Measurements from ENCODE around the gene SYT1. TPM values are rescaled to one million over a fixed set of nuclear protein-coding genes. Genes with fewer than 3 reads are reported as not detected.

SYT1 gene
- total and polyA plus RNA-seq, 2 donors (not counting 3 experiments of a cell fraction or from before 2014, with no cell fraction given), result 3.2 to 15.3 TPM

DNA sequence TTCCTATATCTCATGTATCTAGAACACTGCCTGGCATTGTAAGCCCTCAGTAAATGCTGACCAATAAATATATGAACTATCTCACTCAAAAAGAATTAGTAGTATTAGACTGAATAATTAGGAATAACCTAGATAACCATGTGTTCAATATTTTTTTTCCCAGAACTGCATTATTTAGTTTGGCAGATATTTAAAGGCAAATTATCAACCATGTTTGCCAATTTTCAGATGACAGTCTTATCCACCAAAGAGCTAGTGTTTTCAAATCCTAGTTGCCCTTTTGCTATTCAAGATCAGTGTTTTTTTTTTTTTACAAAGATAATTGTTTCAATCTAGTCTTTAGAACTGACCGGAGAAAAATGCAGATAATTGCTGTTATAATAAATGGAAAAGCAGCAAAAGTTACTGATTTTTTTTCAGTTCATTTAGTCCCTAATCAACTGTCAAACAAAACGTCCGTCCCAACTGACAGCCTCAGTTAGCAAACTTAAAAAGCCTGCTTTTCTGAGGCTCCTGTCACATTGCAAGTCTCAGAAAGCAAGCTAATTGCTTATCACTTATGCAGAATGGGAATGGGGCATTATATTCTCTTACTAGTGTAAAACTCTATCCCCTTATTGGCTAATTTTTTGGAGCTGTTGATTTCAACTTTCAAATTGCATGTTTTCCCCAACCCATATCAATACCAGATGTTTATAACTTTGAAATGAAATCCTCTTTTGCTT lies 623.0 kb downstream of the SYT1 start:
- Histone ChIP-seq H4K20me1 (replicated peaks; ENCODE audit: control insufficient read depth, extremely low read depth, insufficient read depth, low read length) (no peaks in the 10 kb centered on the region), H3K4me1 (ENCODE audit: control insufficient read depth, extremely low read depth, insufficient read depth, low read length) (no peaks in the 10 kb centered on the region), H3K4me3 (replicated peaks in 1 of 3; ENCODE audit: insufficient read depth in 1 of 3, low read depth in 1 of 3, low read length in 3 of 3) (no peak overlapping the region), H3K36me3 (ENCODE audit: control insufficient read depth in 2 of 2, extremely low read depth in 1 of 2, insufficient read depth in 2 of 2, low read length in 2 of 2) (no peaks in the 10 kb centered on the region), H3K9ac (replicated peaks; ENCODE audit: extremely low read depth, insufficient read depth, low read length) (no peak overlapping the region), H2AFZ (ENCODE audit: low read depth, low read length) (no peak overlapping the region), H3K4me2 (ENCODE audit: insufficient read depth, low read length) (no peak overlapping the region), H3K79me2 (ENCODE audit: control insufficient read depth, insufficient read depth, low read length) (no peaks in the 10 kb centered on the region), H3K27ac (ENCODE audit: insufficient read depth, low read depth, low read length) (no peak overlapping the region), H3K9me3 (replicated peaks; ENCODE audit: control insufficient read depth, insufficient read depth, low read length) (no peaks in the 10 kb centered on the region), H3K27me3 (ENCODE audit: control insufficient read depth in 2 of 2, insufficient read depth in 2 of 2, low read length in 2 of 2) (no peaks in the 10 kb centered on the region), H3K9me1 (replicated peaks; ENCODE audit: control insufficient read depth, extremely low read depth, insufficient read depth, low read length) (no peaks in the 10 kb centered on the region)
- no peak for TF ChIP-seq FOS (IDR thresholded peaks at IDR 0.05; ENCODE audit: borderline replicate concordance, insufficient read depth, low read length)
- no peak for TF ChIP-seq GATA2 (IDR thresholded peaks at IDR 0.05; ENCODE audit: insufficient read depth, insufficient read length, low read depth, low read length)
- no peak for TF ChIP-seq JUN (IDR thresholded peaks at IDR 0.05; ENCODE audit: borderline replicate concordance, insufficient read depth, insufficient read length, low read depth)
- TF ChIP-seq MAX (IDR thresholded peaks at IDR 0.05; ENCODE audit: insufficient read depth, insufficient read length), result no peak
- no peak for TF ChIP-seq POLR2AphosphoS5 (IDR thresholded peaks at IDR 0.05; ENCODE audit: insufficient read depth, low read depth, low read length)
- ChIA-PET CTCF (interaction anchor here (1.1 kb wide), 1 partner anchor 68 kb away, joined by 4 read pairs; no protein-coding TSS in a partner anchor), POLR2A (no interaction called here)
- DNase-seq (ENCODE audit: low read depth, low spot score) (no peak), FAIRE-seq (peak; percentile 15)
- intact Hi-C loops (cut with micrococcal nuclease), result no loop called here
- BruUV-seq (replicated peaks), result no TSS peak
- dilution Hi-C loops (cut with MboI; ENCODE audit: extremely low pct_ligation_motif_present, low sequenced_read_pairs), result no loop called here

MicroRNA genes within 50 kb of the gene (microRNA counts, 767-probe panel; counts per million panel counts)
- 723 counts per million, percentile 96 among the panel's probes with 10 or more counts for microRNA hsa-miR-1252

Small RNA genes lying within 50 kb of the gene (microRNA-seq; reads per million reads assigned to microRNA genes)
- gene MIR1252 (ENCODE audit: borderline number of aligned reads, borderline replicate concordance), result not detected

Small RNA genes lying within 50 kb of the gene (small RNA-seq; reads per million reads assigned to genes)
- gene MIR1252 (ENCODE audit: insufficient read depth, insufficient read length, low read depth, low replicate concordance), result not detected

All from endothelial cell of umbilical vein (primary cell).